ENCODE data around the gene DLX1. TPM values are rescaled to one million over a fixed set of nuclear protein-coding genes. Genes with fewer than 3 reads are reported as not detected.

Gene DLX1
- total and polyA plus RNA-seq, 7 experiments from 2014 or later = not detected

- ATAC-seq (peak; percentile 61), DNase-seq (peak in 5 of 9 donors; percentile 23 to 43 (median 32))
- peaks cover 48 to 83% of the 10 kb centered on the region in 2 donors for H3K27me3 ChIP-seq (ENCODE audit: control insufficient read depth in 2 of 2, insufficient read depth in 2 of 2, low read length in 2 of 2)
- peak within 1 kb of the TSS in 8 of 9 donors; percentile 11 to 89 (median 80) for H3K27ac Mint-ChIP-seq
- peaks cover 29 to 59% (median 49%) of the 10 kb centered on the region in 7 donors for H3K4me1 Mint-ChIP-seq
- H3K4me3 ChIP-seq (ENCODE audit: low read length) = peak within 1 kb of the TSS; percentile 32
- no peaks in the 10 kb centered on the region for H3K36me3 ChIP-seq (ENCODE audit: control insufficient read depth in 2 of 3, insufficient read depth in 3 of 3, low read length in 3 of 3)
- H3K4me3 Mint-ChIP-seq = peak within 1 kb of the TSS; percentile 74 to 88 (median 82)
- no peak within 1 kb of the TSS for H3K27ac ChIP-seq (ENCODE audit: low read depth, low read length)
- peaks cover 66 to 91% (median 70%) of the 10 kb centered on the region in 5 donors for H3K27me3 Mint-ChIP-seq
- CTCF ChIA-PET = interaction anchor here (0.7 to 2.0 kb wide), 2 partner anchors 16 to 501 kb away, joined by 4 to 5 read pairs; no protein-coding TSS in a partner anchor
- intact Hi-C loops (cut with micrococcal nuclease) = loop anchor here (1.0 to 10.0 kb wide), 16 partner anchors 8 to 1862 kb away; partner anchors contain the start of genes DLX1 (in 1 of the 2), DYNC1I2 (in 1 of the 2), HAT1 (in 1 of the 2) and METAP1D (in 1 of the 2)
- H3K9me3 Mint-ChIP-seq = peaks cover 0 to 15% (median 5%) of the 10 kb centered on the region in 11 donors
- POLR2A ChIA-PET = interaction anchor here (0.6 to 1.5 kb wide), 4 partner anchors 9 to 361 kb away, joined by 3 to 12 read pairs (median 4); no protein-coding TSS in a partner anchor
- peaks cover 41 to 62% of the 10 kb centered on the region in 2 donors for H3K4me1 ChIP-seq (ENCODE audit: control insufficient read depth in 2 of 2, insufficient read depth in 2 of 2, low read length in 2 of 2)
- no peaks in the 10 kb centered on the region for H3K9me3 ChIP-seq (ENCODE audit: control insufficient read depth in 2 of 3, low read length in 3 of 3)
- H3K36me3 Mint-ChIP-seq = peaks cover 0 to 6% (median 4%) of the 10 kb centered on the region in 5 donors
These were observed 17.4 kb downstream of the DLX1 start, which contains the start of gene DLX2 for GRCh38 chr2:172102391-172103359. Gene DLX2 (minus strand): TSS chr2:172102900. CDS start chr2:172102538, 362 bp downstream.

DNA sequence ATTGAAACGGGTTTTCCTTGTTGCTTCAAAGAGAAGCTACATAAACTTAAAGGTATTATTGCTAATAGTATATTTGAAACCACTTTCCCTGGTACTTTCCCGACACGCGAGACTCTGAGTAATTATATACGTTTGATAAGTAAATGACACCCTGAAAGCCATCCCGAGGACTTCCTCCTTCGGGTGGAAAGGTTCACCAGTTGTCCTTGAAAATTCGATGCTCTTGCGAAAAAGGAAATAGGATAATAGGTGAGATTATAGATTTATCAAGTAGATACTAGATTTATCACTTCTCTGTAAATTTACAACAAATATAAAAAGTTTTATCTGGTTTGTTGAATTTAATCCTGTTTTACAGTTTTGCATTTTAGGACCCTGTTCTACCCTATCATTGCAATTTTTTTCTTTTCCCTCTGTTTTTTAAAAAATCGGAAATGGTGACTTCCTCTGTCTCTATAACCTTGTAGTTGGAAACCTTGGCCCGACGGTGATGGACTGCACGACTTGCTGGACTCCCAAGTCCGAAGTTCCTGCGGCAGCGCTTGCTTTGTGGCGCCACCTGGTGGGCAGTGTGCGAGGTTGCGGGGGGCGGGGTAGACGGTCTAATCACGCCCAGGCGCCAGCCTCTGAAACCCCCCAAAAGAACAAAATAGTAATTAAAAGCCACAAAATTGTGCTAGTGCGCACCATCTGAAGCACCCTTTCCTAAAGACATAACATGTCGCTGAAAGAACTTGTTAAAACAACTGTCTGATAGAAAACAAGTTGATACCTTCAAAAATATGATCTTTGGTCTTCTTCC lies 18.4 kb downstream of the DLX1 start:
- ATAC-seq (peak; percentile 63), DNase-seq (peak in 7 of 9 donors; percentile 42 to 75 (median 56))
- ChIA-PET POLR2A (interaction anchor here (0.9 to 1.4 kb wide), 3 partner anchors 10 to 20 kb away, joined by 3 to 8 read pairs (median 4); no protein-coding TSS in a partner anchor), CTCF (interaction anchor here (1.4 kb wide), 1 partner anchor 10 kb away, joined by 4 read pairs; no protein-coding TSS in a partner anchor)
- H3K27ac ChIP-seq (ENCODE audit: low read depth, low read length) = no peak overlapping the region
- Mint-ChIP-seq H3K36me3 (peaks cover 0 to 5% (median 1%) of the 10 kb centered on the region in 5 donors), H3K4me1 (peaks cover 33 to 62% (median 49%) of the 10 kb centered on the region in 7 donors), H3K27ac (peak overlapping the region in 7 of 9 donors; percentile 17 to 89 (median 82)), H3K27me3 (peaks cover 70 to 93% (median 72%) of the 10 kb centered on the region in 5 donors), H3K4me3 (peak overlapping the region; percentile 37 to 88 (median 77)), H3K9me3 (peaks cover 0 to 16% (median 4%) of the 10 kb centered on the region in 11 donors)
- H3K9me3 ChIP-seq (ENCODE audit: control insufficient read depth in 2 of 3, low read length in 3 of 3) = no peaks in the 10 kb centered on the region
- peaks cover 41 to 58% of the 10 kb centered on the region in 2 donors for H3K4me1 ChIP-seq (ENCODE audit: control insufficient read depth in 2 of 2, insufficient read depth in 2 of 2, low read length in 2 of 2)
- intact Hi-C loops (cut with micrococcal nuclease) = loop anchor here (1.0 to 10.0 kb wide), 17 partner anchors 14 to 1861 kb away; partner anchors contain the start of genes HAT1 (in 2 of the 2), DYNC1I2 (in 1 of the 2), METAP1D (in 1 of the 2) and PDK1 (in 1 of the 2)
- H3K27me3 ChIP-seq (ENCODE audit: control insufficient read depth in 2 of 2, insufficient read depth in 2 of 2, low read length in 2 of 2) = peaks cover 44 to 82% of the 10 kb centered on the region in 2 donors
- no peaks in the 10 kb centered on the region for H3K36me3 ChIP-seq (ENCODE audit: control insufficient read depth in 2 of 3, insufficient read depth in 3 of 3, low read length in 3 of 3)
- peak overlapping the region; percentile 32 for H3K4me3 ChIP-seq (ENCODE audit: low read length)

- Mint-ChIP-seq H3K9me3 (peaks cover 0 to 19% (median 5%) of the 10 kb centered on the region in 11 donors), H3K36me3 (peaks cover 0 to 4% (median 0%) of the 10 kb centered on the region in 5 donors), H3K27ac (peak overlapping the region in 1 of 9 donors; percentile 34), H3K27me3 (peaks cover 75 to 91% (median 82%) of the 10 kb centered on the region in 5 donors), H3K4me1 (peaks cover 32 to 69% (median 47%) of the 10 kb centered on the region in 7 donors), H3K4me3 (peak overlapping the region in 7 of 10 donors; percentile 0 to 63 (median 42))
- no peaks in the 10 kb centered on the region for H3K36me3 ChIP-seq (ENCODE audit: control insufficient read depth in 2 of 3, insufficient read depth in 3 of 3, low read length in 3 of 3)
- H3K9me3 ChIP-seq (ENCODE audit: control insufficient read depth in 2 of 3, low read length in 3 of 3) = no peaks in the 10 kb centered on the region
- peaks cover 38 to 65% of the 10 kb centered on the region in 2 donors for H3K27me3 ChIP-seq (ENCODE audit: control insufficient read depth in 2 of 2, insufficient read depth in 2 of 2, low read length in 2 of 2)
- intact Hi-C loops (cut with micrococcal nuclease) = loop anchor here (1.0 to 10.0 kb wide), 5 partner anchors 211 to 1859 kb away; partner anchors contain the start of genes SLC25A12 (in 1 of the 2) and SP3 (in 1 of the 2)
- H3K4me3 ChIP-seq (ENCODE audit: low read length) = no peak overlapping the region
- no peak overlapping the region for H3K27ac ChIP-seq (ENCODE audit: low read depth, low read length)
- H3K4me1 ChIP-seq (ENCODE audit: control insufficient read depth in 2 of 2, insufficient read depth in 2 of 2, low read length in 2 of 2) = peaks cover 35 to 40% of the 10 kb centered on the region in 2 donors
- DNase-seq (peak in 2 of 9 donors; percentile 10 to 16), ATAC-seq (no peak)
- ChIA-PET CTCF (interaction anchor here (0.6 to 1.4 kb wide), 3 partner anchors 12 to 402 kb away, joined by 3 to 4 read pairs (median 3); no protein-coding TSS in a partner anchor), POLR2A (no interaction called here)
These were observed 20.3 kb downstream of the DLX1 start for GRCh38 chr2:172105471-172106107.

DNA sequence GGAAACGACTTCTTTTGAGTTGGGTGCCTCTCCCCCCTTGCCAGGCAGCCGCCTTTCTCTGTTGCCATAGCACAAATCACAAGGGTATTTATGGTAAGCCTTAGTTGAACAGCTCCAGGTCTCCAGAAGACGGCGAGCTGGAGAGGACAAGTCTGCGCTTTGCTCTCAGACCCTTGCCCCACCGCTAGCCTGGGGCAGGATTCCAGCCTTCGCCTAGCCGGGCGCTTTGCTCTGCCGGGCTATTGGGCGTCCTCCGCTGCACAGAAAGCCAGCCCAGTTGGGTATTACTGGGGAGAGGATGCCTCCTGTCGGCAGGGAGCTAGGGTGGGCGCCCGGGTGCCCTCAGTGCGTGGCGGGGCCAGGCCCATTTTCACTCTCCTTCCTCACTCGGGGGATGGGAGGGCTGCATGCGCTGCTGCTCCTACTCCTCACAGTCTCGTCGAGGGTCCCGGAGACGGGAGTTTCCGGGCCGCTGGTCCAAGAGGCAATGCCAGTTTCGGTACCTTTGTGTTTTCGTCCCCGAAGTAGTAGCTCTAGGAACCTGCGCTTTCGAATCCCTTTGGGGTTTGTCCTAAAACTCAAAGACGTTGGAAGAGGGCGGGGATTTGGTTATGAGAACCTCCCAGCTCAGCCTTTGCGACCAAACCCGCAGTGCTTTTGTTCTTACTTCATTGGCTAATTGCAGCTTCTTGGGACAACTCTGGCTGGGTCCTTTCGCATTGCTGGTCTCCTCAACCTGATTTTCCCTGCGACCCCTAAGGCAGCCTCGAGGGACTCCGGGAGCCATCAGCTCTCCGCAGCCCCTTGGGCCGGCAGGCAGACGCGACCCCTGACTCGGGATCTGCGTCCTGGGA lies 21.0 kb downstream of the DLX1 start:
- intact Hi-C loops (cut with micrococcal nuclease) = loop anchor here (1.0 to 10.0 kb wide), 5 partner anchors 212 to 1858 kb away; partner anchors contain the start of genes SLC25A12 (in 1 of the 2) and SP3 (in 1 of the 2)
- H3K4me1 Mint-ChIP-seq = peaks cover 31 to 63% (median 43%) of the 10 kb centered on the region in 7 donors

More for the DNA sequence above, 21.0 kb downstream of the DLX1 start:
- DNase-seq (peak in 5 of 9 donors; percentile 28 to 43 (median 38)), ATAC-seq (peak; percentile 43)
- H3K9me3 ChIP-seq (ENCODE audit: control insufficient read depth in 2 of 3, low read length in 3 of 3) = no peaks in the 10 kb centered on the region
- Mint-ChIP-seq H3K27ac (no peak overlapping the region), H3K36me3 (peaks cover 0 to 4% (median 0%) of the 10 kb centered on the region in 5 donors), H3K27me3 (peaks cover 74 to 87% (median 76%) of the 10 kb centered on the region in 5 donors), H3K9me3 (peaks cover 0 to 19% (median 5%) of the 10 kb centered on the region in 11 donors), H3K4me3 (peak overlapping the region in 8 of 10 donors; percentile 25 to 63 (median 44))
- peak overlapping the region; percentile 22 for H3K4me3 ChIP-seq (ENCODE audit: low read length)
- H3K4me1 ChIP-seq (ENCODE audit: control insufficient read depth in 2 of 2, insufficient read depth in 2 of 2, low read length in 2 of 2) = peaks cover 27 to 33% of the 10 kb centered on the region in 2 donors
- ChIA-PET POLR2A (interaction anchor here (0.5 to 0.7 kb wide), 2 partner anchors 14 to 103 kb away, joined by 3 to 4 read pairs; no protein-coding TSS in a partner anchor), CTCF (interaction anchor here (0.6 to 1.8 kb wide), 6 partner anchors 37 to 404 kb away, joined by 3 to 4 read pairs (median 3); no protein-coding TSS in a partner anchor)
- H3K27me3 ChIP-seq (ENCODE audit: control insufficient read depth in 2 of 2, insufficient read depth in 2 of 2, low read length in 2 of 2) = peaks cover 31 to 57% of the 10 kb centered on the region in 2 donors
- H3K36me3 ChIP-seq (ENCODE audit: control insufficient read depth in 2 of 3, insufficient read depth in 3 of 3, low read length in 3 of 3) = no peaks in the 10 kb centered on the region
- H3K27ac ChIP-seq (ENCODE audit: low read depth, low read length) = no peak overlapping the region
